GM12891 (cell line): Measurements from ENCODE around the gene CPA4.

ENCODE experiments used
- POLR2A ChIP-seq: IDR thresholded peaks from 2 replicates; pipeline ENCODE4 v1.6.1; 2011; ENCODE audit warnings: low read depth, low read length, control low read depth
- TAF1 ChIP-seq: IDR thresholded peaks from 2 replicates; pipeline ENCODE4 v1.6.1; 2011; ENCODE audit warnings: low read depth, low read length, control low read depth

- TF ChIP-seq POLR2A (no peak), TAF1 (no peak)
Observed at GRCh38 chr7:130274983-130275591, 17.9 kb upstream of the CPA4 start.
